ENCODE data around the gene KRTAP5-6. TPM values are rescaled to one million over a fixed set of nuclear protein-coding genes. Genes with fewer than 3 reads are reported as not detected.
"Not testable (repeated sequence)": the region's sequence is repeated elsewhere in the genome, so short reads cannot be mapped to it uniquely, and the experiment has no call there.

The KRTAP5-6 gene
- total RNA-seq, 2 donors from 2014 or later = not detected

DNA sequence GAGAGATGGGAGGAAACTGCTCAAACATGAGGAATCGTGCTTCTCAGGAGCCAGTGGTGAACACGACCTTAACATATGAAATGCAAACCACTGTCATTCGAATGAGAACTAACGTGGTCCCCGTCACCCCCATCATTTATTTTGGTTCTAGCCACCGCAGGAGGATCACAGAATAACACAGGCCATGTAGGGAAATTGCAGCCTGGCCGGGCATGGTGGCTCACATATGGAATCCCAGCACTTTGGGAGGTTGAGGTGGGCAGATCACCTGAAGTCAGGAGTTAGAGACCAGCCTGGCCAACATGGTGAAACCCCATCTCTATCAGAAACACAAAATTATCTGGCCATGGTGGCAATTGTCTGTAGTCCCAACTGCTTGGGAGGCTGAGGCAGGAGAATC lies 40.3 kb upstream of the KRTAP5-6 start:
- TF ChIP-seq, protein P1, sequence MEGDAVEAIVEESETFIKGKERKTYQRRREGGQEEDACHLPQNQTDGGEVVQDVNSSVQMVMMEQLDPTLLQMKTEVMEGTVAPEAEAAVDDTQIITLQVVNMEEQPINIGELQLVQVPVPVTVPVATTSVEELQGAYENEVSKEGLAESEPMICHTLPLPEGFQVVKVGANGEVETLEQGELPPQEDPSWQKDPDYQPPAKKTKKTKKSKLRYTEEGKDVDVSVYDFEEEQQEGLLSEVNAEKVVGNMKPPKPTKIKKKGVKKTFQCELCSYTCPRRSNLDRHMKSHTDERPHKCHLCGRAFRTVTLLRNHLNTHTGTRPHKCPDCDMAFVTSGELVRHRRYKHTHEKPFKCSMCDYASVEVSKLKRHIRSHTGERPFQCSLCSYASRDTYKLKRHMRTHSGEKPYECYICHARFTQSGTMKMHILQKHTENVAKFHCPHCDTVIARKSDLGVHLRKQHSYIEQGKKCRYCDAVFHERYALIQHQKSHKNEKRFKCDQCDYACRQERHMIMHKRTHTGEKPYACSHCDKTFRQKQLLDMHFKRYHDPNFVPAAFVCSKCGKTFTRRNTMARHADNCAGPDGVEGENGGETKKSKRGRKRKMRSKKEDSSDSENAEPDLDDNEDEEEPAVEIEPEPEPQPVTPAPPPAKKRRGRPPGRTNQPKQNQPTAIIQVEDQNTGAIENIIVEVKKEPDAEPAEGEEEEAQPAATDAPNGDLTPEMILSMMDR (IDR thresholded peaks at IDR 0.05) = no peak
- ATAC-seq (ENCODE audit: insufficient number of reproducible peaks, low FRiP score, low read depth) (no peak), DNase-seq (ENCODE audit: low spot score) (no peak)
- Histone ChIP-seq H3K9me3 (no peaks in the 10 kb centered on the region), H3K27ac (no peak overlapping the region), H3K4me1 (ENCODE audit: control insufficient read depth in 1 of 2, low read depth in 2 of 2) (no peaks in the 10 kb centered on the region), H3K4me3 (no peak overlapping the region), H3K36me3 (no peaks in the 10 kb centered on the region), H3K27me3 (replicated peaks; ENCODE audit: insufficient read depth) (no peaks in the 10 kb centered on the region)

DNA sequence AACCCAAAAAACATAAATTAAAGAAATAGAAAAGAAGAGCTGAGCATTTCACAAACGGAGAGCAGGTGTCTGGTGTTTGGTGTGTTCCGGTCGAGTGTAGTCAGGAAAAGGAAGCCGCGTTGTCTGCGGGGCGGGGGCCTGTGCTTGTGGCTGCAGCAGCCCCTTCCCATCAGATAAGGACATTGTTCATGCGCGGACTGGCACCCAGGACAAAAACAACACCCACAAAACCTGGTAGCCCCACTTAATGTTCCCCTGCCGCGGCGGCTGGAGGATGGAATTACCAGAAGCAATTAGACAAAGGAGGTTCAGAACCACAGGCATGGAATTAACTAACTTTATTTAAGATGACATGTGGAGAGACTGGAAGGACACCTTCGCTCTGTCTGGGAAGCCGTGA lies 37.5 kb upstream of the KRTAP5-6 start:
- no peaks in the 10 kb centered on the region for H3K27me3 ChIP-seq (replicated peaks; ENCODE audit: insufficient read depth)
- no peaks in the 10 kb centered on the region for H3K36me3 ChIP-seq
- TF ChIP-seq, protein P1 (IDR thresholded peaks at IDR 0.05) = no peak
- no peaks in the 10 kb centered on the region for H3K9me3 ChIP-seq
- no peaks in the 10 kb centered on the region for H3K4me1 ChIP-seq (ENCODE audit: control insufficient read depth in 1 of 2, low read depth in 2 of 2)
- DNase-seq (ENCODE audit: low spot score) (no peak), ATAC-seq (ENCODE audit: insufficient number of reproducible peaks, low FRiP score, low read depth) (no peak)
- no peak overlapping the region for H3K27ac ChIP-seq
- no peak overlapping the region for H3K4me3 ChIP-seq

DNA sequence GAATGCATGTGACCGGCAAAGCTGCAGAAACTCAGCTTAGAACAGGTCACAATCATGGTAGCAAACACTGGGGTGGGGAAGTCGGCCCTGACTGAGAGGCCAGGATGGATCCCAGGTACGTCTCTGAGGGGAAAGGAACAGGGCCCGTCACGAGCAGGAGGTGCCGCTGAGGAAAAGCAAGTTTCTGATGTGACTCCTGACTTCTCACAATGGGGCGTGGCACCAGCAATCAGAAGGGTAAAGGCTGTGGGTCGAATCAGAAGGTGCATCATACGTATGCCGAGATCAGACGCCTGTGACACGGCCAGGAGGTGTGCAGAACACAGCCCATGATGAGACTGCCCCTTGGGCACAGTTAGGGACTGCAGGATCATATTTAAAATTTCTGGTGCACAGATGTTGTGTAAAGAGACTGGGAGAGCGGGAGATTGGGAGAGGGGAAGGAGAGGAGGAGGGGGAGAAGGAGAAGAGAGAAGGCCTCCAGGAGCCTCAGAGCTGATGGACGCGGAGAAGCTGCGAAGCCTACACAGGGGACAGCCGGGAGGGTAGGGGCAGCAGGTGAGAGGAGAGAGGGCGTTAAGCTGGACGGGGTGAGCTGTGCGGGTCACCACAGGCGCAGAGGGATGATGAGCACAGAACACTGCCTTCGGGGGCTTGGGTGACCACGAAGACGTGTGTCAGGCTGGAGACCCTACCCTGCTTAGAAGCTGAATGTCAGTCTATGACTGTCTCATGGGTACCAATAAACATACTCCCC lies 36.7 kb upstream of the KRTAP5-6 start:
- Histone ChIP-seq H3K36me3 (no peaks in the 10 kb centered on the region), H3K27me3 (replicated peaks; ENCODE audit: insufficient read depth) (no peaks in the 10 kb centered on the region), H3K4me3 (no peak overlapping the region), H3K4me1 (ENCODE audit: control insufficient read depth in 1 of 2, low read depth in 2 of 2) (no peaks in the 10 kb centered on the region), H3K27ac (no peak overlapping the region), H3K9me3 (no peaks in the 10 kb centered on the region)
- TF ChIP-seq, protein P1 (IDR thresholded peaks at IDR 0.05) = no peak
- ATAC-seq (ENCODE audit: insufficient number of reproducible peaks, low FRiP score, low read depth) = no peak
- DNase-seq (ENCODE audit: low spot score) = no peak

DNA sequence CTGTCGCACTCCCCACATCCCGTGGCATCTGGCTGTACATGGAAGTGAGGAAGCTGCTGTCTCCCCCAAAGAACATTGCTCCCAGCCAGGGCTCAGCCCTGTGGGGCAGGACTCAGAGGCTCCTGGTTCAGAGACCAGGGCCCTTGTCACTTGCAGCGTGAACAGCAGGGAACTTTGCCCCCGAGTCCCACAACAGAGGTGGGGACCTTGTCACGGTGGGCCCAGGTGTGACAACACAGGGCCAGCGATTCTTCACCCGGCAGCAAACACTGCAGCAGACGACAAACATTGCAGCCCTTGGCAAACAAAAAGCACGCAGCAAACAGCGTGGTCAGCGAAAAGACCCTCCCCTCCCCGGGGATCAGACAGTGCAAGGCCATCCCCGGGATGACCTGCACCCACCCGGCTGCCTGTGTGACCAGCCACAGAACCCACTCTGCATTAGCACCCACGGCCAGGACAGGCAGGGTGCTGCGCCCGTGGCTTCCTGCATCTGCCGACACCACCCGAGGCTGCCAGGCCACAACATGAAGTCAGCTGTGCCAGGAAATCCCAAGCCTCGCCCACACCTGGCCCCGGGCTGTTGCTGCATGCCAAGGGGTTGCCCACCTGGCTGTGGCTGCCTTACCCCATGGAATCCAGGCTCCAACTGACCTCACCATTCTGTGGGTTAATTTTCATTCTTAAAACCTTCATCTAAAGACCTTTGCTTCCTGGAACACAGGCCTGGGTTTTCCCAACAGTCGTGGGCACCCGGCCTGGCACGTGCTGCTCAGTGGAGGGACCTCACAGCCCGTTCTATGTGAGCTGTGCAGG lies 35.3 kb upstream of the KRTAP5-6 start:
- not testable (repeated sequence) for ATAC-seq (ENCODE audit: insufficient number of reproducible peaks, low FRiP score, low read depth); DNase-seq (ENCODE audit: low spot score); H3K9me3 ChIP-seq

DNA sequence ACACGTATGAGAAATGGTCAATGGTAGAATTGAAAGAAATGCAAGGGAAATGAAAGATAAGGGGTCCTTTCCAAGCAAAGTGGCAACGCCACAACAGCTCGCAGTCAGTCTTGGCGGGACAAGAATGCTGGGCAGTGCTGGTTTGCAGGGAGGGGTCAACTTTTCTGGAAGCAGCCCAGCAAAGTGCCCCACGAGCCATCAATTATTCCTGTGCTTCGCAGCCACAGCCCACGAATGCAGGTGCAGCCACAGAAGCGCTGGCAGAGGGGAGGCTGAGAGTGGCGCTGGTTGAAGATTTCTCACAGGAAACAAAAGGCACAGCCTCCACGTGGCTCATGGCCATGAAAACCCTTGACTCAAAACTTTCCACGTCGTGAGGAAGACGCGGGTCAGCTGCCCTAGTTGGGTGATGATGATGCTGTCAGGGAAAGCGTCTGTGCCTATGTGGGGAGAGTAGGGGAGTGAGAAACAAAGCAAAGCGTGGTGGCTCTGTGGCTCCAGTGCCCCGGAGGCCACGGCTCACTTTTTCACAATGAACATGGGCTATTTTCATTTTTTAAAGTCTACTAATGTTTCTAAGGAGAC lies 34.2 kb upstream of the KRTAP5-6 start:
- not testable (repeated sequence) for DNase-seq (ENCODE audit: low spot score); H3K27me3 ChIP-seq (replicated peaks; ENCODE audit: insufficient read depth); H3K27ac ChIP-seq; H3K4me1 ChIP-seq (ENCODE audit: control insufficient read depth in 1 of 2, low read depth in 2 of 2); H3K4me3 ChIP-seq; ATAC-seq (ENCODE audit: insufficient number of reproducible peaks, low FRiP score, low read depth); H3K9me3 ChIP-seq; H3K36me3 ChIP-seq

More for the DNA sequence above, 35.3 kb upstream of the KRTAP5-6 start:
- not testable (repeated sequence) for H3K4me3 ChIP-seq; H3K27me3 ChIP-seq (replicated peaks; ENCODE audit: insufficient read depth); H3K4me1 ChIP-seq (ENCODE audit: control insufficient read depth in 1 of 2, low read depth in 2 of 2); H3K36me3 ChIP-seq; H3K27ac ChIP-seq

DNA sequence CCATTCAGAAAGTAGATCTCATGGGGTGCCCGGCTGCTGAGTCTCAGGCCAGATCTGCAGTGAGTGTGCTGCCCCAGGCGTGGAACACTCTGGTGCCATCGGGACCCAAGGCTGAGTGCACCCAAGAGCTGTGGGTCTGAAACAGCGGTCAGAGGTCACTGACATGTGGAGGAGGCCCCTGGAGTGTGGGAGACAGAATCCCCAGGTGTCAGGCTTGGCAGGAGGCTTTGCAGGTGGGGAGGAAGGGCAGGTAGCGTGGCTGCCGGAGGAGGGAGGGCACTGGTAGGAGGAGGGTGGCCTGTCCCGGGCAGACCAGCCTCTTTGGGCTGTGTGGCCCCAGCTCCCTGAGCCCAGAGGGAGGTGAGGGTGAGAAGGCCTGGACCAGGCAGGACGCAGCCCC lies 31.7 kb upstream of the KRTAP5-6 start:
- no peak for ATAC-seq (ENCODE audit: insufficient number of reproducible peaks, low FRiP score, low read depth)
- H3K9me3 ChIP-seq = no peaks in the 10 kb centered on the region
- H3K27me3 ChIP-seq (replicated peaks; ENCODE audit: insufficient read depth) = no peaks in the 10 kb centered on the region
- H3K27ac ChIP-seq = no peak overlapping the region
- TF ChIP-seq, protein P1 (IDR thresholded peaks at IDR 0.05) = no peak
- no peaks in the 10 kb centered on the region for H3K36me3 ChIP-seq
- no peak overlapping the region for H3K4me3 ChIP-seq
- H3K4me1 ChIP-seq (ENCODE audit: control insufficient read depth in 1 of 2, low read depth in 2 of 2) = no peaks in the 10 kb centered on the region
- DNase-seq (ENCODE audit: low spot score) = no peak
